Stimulated activated CD4-positive, alpha-beta T cell treated with anti-CD3 and anti-CD28 coated beads, Interleukin-2, amount 100 ng/mL, for 24 hours (primary cell): ENCODE results near the gene NR2F2.

Source experiments
- DNase-seq, 2 donors: peaks; one replicate each; pipeline ENCODE4 v3.0.0-alpha.2; 2020

NR2F2 gene

GRCh38 chr15:96344060-96344705 lies 13.7 kb downstream of the NR2F2 start:
- no peak for DNase-seq

- no peak for DNase-seq
Observed at GRCh38 chr15:96344706-96345559, 14.4 kb downstream of the NR2F2 start.

DNA sequence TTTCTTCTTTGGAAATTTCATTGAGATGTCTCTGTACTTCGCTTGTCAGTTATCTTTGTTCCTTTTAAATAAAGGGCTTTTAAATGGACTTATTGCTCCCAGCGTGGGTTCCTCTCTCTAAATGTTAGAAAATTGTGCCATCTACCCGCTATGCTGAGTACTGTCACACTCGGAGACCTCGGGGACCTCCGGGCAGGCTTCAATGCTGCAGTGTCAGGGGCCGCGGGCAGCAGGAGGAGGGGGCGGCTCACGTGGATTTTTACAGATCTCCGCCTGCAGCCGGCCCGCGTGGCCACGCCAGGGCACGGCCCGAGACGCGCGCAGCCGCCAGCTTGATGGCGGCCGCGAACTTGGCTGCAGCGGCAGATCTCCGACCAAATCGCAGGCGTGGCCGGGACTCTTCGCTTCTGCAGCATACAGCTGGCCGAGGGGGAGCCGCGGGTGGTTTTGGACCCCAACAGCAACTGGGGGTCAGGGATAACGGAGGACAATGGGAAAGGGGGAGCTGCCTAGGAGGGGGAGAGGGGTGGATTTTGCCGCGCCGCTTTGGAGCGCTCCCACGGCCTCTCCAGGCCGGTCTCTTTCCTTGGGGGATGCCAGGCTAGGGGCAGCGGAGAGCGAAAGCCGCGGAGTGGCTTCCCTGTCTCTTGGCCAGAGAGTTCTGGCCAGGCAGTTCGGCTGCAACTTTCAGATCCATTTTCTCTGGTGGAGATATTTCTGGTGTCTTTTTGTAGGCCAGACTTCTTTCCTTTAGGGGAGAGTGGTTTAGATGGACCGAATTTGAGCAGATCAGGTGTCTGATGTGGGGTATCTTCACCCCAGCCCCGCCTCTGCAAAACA lies 15.3 kb downstream of the NR2F2 start:
- no peak for DNase-seq

DNA sequence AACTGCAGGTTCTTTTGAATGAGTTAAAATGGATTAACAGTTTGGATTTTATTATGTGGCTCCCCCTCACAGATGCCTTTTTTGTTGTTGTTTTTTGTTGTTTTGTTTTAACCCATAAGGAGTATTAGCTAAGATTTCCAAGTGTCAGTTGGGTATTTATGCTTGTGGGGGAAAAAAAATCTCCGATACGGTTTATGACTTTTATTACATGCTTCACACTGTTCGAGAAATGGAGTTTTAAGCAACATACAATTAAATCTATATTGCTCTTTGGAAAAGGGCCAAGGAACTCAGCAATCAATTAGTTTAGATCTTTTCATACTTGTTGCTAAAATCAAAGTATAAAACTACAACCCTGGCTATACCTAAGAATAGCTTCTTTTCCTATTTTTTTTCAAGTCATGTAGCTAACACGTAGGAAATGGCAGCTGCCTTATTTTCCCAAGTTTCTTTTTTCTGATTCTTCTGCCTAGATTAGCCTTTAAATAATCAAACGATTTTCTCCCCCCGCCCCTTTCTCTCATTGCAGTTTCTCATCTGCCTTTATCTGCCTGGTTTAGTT lies 16.0 kb downstream of the NR2F2 start:
- no peak for DNase-seq

DNA sequence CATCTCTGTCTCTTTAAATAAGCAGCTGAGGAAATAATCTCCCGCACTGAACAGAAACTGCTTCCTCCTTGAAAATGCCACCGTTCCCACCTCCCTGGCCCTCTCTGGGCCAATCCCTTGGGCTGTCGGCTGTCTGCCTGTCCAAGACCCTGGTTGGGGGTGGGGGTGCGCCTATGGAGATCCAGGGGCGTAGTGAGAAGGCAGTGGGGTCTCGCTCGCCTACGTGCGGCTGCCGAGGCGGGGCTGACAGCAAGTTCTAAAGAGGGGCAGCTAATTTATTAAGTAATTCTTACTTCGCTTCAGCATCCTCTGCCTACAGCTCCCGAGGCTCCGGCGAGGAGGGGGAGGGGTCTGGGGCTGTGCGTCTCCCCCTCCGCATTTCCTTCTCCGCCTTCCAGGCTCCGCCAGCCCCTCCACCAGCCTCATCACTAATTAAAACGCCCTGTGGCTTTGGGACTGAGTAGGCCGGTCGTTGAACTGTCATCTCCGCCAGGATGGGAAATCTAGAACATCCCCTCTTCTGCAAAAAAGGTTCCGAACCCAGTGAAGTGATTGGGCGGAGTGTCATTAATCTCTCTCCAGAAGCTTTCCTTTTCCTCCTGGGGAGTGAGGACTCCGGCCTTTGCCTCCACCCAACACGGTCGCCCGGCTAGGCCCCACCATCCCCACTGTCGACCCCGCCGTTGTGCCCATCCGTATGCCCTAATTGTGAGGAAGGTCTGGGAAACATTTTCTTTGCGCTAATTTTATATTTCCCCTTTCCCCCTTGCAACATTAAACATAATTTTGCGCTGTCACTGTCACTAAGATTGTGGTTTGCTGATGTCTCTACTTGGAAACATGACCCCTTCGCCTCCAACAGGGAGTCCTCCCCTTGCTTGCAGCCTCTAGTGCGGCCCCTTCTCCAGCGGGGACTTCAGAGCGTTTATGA lies 16.9 kb downstream of the NR2F2 start:
- no peak for DNase-seq

- DNase-seq, result no peak
Observed at GRCh38 chr15:96348112-96349027, 17.9 kb downstream of the NR2F2 start.

DNA sequence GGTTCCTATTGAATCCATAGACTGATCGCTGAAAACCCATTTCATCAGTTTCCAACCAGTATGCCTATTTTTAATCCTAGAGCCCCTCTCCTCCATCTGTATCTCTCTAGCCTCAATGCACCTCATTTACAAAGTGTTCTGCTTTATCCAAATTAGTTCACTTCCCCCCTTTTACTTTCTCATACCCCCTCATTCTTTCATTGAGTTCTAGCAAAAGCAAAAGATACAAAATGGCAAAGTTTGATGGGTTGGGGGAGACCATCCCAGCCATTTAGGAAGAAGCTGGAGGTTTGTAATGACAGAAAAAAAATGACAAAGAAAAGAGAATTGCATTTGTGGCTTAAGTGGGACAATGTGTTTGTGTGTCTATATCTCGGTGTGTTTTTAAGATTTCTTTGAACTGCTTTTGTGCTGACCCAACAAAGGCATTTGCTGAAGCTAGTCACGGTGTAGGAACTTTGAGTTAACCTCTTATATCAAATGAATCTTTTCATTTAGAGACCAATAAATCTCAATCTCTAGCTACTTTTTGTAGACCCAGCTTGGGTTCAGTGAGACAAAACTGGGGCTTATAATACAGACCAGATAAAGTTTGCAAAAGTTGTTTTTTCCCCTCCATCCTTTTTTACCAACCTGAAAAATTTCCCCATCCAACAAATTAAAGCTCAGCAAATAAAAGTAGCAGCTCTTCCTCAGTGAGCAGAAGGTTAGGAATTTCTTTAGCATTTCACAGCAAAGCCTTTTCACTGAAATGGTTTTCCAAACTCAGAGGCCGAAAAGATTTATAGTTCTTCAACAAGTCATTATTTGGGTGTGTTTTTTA lies 18.7 kb downstream of the NR2F2 start:
- DNase-seq, result no peak

- no peak for DNase-seq
Observed at GRCh38 chr15:96349857-96350720, 19.6 kb downstream of the NR2F2 start.

DNA sequence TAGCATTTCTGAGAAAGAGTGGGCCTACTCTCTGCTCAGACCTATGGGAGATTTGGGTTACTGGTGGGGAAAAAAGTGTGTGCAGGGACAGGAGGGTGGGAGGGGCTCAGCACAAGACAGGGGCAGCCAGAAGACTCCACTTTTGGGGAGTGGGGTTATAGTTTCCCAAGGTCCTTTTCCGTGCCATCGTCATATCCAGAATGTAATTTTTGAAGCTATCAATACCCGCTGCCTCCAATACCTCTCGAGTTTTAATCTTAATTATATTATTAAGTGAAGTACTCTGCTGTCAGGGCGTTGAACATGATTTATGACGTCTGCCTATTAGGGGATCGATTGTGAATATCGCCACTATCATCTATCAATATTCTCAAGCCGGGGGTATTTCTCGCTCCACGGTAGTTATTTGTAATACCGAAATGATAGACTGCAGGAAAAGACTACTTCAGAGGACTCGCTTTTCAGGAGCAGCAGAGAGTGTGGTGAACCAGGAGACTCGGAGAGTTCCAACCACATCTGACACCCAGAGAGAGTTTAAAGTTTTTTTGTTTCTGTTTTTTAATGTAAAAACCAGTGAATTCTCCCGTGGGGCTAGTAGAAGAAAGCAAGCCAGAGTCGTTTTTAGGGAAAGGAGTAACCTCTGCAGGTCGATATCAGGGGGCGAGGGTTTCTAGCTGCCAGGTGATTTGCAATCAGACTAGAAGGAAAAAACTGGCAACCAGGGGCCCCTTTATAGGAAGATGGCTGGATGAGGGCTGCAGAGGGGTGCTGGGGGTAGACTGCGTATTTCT lies 20.6 kb downstream of the NR2F2 start:
- DNase-seq, result no peak

DNA sequence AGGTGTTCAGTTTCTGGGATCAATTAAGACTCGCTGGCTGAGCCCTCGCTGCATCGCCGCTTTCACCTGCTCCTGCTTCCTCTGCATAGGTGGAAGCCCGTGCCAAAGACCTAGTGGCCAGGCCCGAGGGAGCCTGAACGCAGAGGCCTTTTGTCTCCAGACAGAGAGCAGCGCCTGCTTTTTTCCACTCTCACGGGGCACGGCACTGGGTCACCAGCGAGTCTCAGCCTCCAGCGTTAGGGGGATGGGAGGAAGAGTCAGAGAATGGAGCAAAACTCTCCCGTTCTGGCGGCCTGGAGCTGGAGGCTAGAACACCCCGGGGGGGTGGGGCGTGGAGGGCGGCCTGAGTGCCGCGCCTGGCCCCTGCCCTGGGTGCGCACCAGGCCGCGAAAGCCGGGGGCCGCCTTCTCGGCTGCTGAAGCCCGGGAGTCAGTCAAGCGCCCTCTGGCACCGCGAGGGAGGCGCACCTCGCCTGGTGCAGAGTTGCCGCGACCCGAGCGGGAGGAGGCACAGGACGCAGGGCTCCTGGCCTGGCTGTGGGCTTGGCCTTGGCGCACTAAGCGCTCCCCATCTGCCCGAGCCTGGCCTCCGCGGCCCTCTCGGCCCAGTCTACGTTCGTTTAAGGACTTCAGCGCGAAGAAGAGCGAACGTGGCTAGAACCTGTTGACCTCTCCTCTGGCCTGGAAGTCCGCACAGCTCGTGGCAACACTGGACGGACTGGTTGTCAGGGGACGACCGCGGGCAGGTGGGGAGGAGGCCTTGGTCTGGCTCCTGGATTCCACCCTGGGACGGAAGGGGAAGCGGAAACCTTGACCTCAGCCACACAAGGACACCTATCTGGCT lies 21.5 kb downstream of the NR2F2 start:
- no peak for DNase-seq

- no peak for DNase-seq
Observed at GRCh38 chr15:96352604-96353405, 22.3 kb downstream of the NR2F2 start.

- DNase-seq, result no peak
Observed at GRCh38 chr15:96353416-96353929, 23.0 kb downstream of the NR2F2 start.

DNA sequence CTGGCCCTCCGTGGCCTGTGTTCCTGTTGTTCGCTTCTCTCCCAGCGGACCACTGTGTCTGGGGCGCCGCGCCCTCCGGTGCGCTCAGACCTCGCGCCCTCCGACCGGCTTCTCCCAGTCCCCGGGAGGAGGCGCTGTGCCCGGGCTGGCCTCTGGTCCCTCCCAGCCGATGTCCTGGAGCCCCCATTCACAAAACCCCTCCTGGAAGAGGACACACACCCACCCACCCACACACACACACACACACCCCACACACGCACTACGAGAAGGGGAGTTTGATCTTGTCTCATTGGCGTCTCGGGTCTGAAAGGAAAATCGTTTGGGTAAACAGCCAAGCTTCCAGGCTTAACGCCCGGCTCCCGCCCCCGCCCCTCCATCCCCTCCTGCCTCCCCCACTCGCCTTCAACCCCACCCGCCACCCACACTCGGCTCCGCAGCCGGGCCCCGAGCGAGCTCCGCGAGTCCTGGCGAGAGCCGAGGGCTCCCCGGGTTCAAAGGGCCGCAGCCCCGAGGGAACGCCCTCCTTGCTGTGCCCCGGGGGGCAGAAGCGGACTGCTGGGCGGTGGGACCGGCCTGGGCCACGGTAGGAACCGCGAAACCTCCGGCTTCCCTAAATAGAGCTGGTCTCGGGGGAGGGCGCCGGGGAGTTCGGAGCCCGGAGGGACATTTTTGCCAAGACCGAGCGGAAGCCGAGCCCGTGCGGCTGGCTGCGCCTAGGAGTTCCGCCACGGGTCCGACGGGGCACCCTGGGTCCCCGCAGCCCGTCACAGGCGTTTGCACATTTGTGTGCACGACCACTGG lies 23.6 kb downstream of the NR2F2 start:
- no peak for DNase-seq

DNA sequence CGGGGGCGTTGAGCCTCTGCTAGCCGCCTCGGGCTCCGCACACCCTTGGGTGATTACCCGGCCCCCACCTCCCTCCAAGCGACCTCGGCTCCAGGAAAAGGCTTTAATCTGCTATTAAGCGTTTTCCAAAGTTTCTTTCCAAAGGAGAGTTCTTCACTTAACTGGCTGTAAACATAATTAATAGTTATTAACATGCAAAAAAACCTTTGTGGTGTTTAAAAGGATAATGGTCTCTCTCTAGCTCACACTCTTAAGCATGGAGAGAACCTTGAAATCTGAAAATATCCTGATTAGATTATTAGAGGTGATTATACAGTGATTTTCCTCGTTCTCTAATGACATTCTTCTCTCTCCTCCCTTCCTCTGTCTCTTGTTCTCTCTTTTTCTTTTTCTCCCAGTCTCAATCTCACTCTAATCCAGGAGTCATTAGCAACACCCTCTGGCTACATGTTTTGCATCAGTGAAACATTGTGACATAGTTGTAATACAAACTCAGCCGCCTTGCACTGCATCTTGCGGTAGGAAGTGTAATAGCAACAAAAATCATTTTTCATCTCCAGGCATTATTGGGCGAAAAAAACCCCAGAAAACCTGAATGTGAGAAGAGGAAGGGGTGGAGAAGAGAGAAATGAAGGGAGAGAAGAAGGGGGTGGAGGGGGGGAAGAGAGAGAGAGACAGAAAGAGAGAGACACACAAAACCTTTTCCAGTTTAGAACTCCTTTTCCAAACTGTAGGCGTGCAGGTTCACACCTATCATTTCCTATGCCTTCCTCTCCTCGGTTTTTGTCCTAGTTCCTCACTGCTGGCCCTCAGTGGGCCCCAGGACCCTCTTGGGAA lies 24.4 kb downstream of the NR2F2 start:
- no peak for DNase-seq
